ENCODE measurements around the gene LAMC1. TPM values are rescaled to one million over a fixed set of nuclear protein-coding genes. Genes with fewer than 3 reads are reported as not detected.

The LAMC1 gene
- total RNA-seq, 2 donors from 2014 or later, result 60.7 to 96.6 TPM

GRCh38 chr1:183027031-183027430 lies 3.8 kb downstream of the LAMC1 start:
- Histone ChIP-seq H3K27me3 (no peaks in the 10 kb centered on the region), H3K27ac (no peak overlapping the region), H3K4me3 (no peak overlapping the region), H3K9me3 (no peaks in the 10 kb centered on the region), H3K36me3 (replicated peaks in 1 of 2; ENCODE audit: insufficient read depth in 1 of 2, low read depth in 2 of 2) (no peaks in the 10 kb centered on the region), H3K4me1 (peaks cover 12% of the 10 kb centered on the region)
- DNase-seq (no peak), ATAC-seq (no peak)
- intact Hi-C loops (cut with DNase I), result no loop called here
- TF ChIP-seq CTCF (IDR thresholded peaks at IDR 0.05), result no peak
- no peak for TF ChIP-seq POLR2A (IDR thresholded peaks at IDR 0.05)
- 58 to 68% methylated on average over 3 of the region's 3 CpGs for WGBS, 2 donors

- intact Hi-C loops (cut with DNase I), result no loop called here
- ATAC-seq, result no peak
- DNase-seq, result no peak
- H3K36me3 ChIP-seq (replicated peaks in 1 of 2; ENCODE audit: insufficient read depth in 1 of 2, low read depth in 2 of 2), result no peaks in the 10 kb centered on the region
- no peaks in the 10 kb centered on the region for H3K9me3 ChIP-seq
- H3K4me1 ChIP-seq, result peaks cover 11% of the 10 kb centered on the region
- H3K27ac ChIP-seq, result no peak overlapping the region
- no peak overlapping the region for H3K4me3 ChIP-seq
- no peaks in the 10 kb centered on the region for H3K27me3 ChIP-seq
- no peak for TF ChIP-seq POLR2A (IDR thresholded peaks at IDR 0.05)
- no peak for TF ChIP-seq CTCF (IDR thresholded peaks at IDR 0.05)
Observed at GRCh38 chr1:183027791-183028190, 4.6 kb downstream of the LAMC1 start.

- Histone ChIP-seq H3K36me3 (replicated peaks in 1 of 2; ENCODE audit: insufficient read depth in 1 of 2, low read depth in 2 of 2) (no peaks in the 10 kb centered on the region), H3K4me1 (peaks cover 7% of the 10 kb centered on the region), H3K9me3 (no peaks in the 10 kb centered on the region), H3K27me3 (no peaks in the 10 kb centered on the region), H3K27ac (no peak overlapping the region), H3K4me3 (no peak overlapping the region)
- TF ChIP-seq POLR2A (IDR thresholded peaks at IDR 0.05) (no peak), CTCF (IDR thresholded peaks at IDR 0.05) (no peak)
- ATAC-seq, result no peak
- intact Hi-C loops (cut with DNase I), result no loop called here
- DNase-seq, result no peak
- 56 to 58% methylated on average over 3 of the region's 3 CpGs for WGBS, 2 donors
Observed at GRCh38 chr1:183029591-183030000, 6.4 kb downstream of the LAMC1 start.

GRCh38 chr1:183030053-183030452 lies 6.8 kb downstream of the LAMC1 start:
- intact Hi-C loops (cut with DNase I), result no loop called here
- no peaks in the 10 kb centered on the region for H3K36me3 ChIP-seq (replicated peaks in 1 of 2; ENCODE audit: insufficient read depth in 1 of 2, low read depth in 2 of 2)
- TF ChIP-seq CTCF (IDR thresholded peaks at IDR 0.05) (no peak), POLR2A (IDR thresholded peaks at IDR 0.05) (no peak)
- no peak overlapping the region for H3K4me3 ChIP-seq
- WGBS, 2 donors, result 76 to 82% methylated on average over 1 of the region's 1 CpG
- no peak for ATAC-seq
- no peaks in the 10 kb centered on the region for H3K27me3 ChIP-seq
- H3K9me3 ChIP-seq, result no peaks in the 10 kb centered on the region
- H3K4me1 ChIP-seq, result peaks cover 7% of the 10 kb centered on the region
- no peak overlapping the region for H3K27ac ChIP-seq
- no peak for DNase-seq

GRCh38 chr1:183032122-183032921 lies 9.1 kb downstream of the LAMC1 start:
- no peak overlapping the region for H3K4me3 ChIP-seq
- 76 to 82% methylated on average over 5 of the region's 5 CpGs for WGBS, 2 donors
- no peak for DNase-seq
- no peaks in the 10 kb centered on the region for H3K27me3 ChIP-seq
- no peak overlapping the region for H3K27ac ChIP-seq
- H3K36me3 ChIP-seq (replicated peaks in 1 of 2; ENCODE audit: insufficient read depth in 1 of 2, low read depth in 2 of 2), result no peaks in the 10 kb centered on the region
- intact Hi-C loops (cut with DNase I), result no loop called here
- H3K4me1 ChIP-seq, result peaks cover 7% of the 10 kb centered on the region
- no peak for ATAC-seq
- TF ChIP-seq POLR2A (IDR thresholded peaks at IDR 0.05) (no peak), CTCF (IDR thresholded peaks at IDR 0.05) (no peak)
- no peaks in the 10 kb centered on the region for H3K9me3 ChIP-seq

Measured in body of pancreas (tissue), 4 donors.